ENCODE results near the gene FRAT1. TPM values are rescaled to one million over a fixed set of nuclear protein-coding genes. Genes with fewer than 3 reads are reported as not detected.

FRAT1 gene, protein sequence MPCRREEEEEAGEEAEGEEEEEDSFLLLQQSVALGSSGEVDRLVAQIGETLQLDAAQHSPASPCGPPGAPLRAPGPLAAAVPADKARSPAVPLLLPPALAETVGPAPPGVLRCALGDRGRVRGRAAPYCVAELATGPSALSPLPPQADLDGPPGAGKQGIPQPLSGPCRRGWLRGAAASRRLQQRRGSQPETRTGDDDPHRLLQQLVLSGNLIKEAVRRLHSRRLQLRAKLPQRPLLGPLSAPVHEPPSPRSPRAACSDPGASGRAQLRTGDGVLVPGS
- total RNA-seq (10 to 100 TPM; 22.1 to 29.9 TPM), polyA plus RNA-seq (ENCODE audit: insufficient read depth, low read depth, low replicate concordance) (9.7 TPM)
- long read RNA-seq, donor 1, partial matches to known transcripts = 0 of 5 reads
- long read RNA-seq, donor 1, other reads (novel, unspliced or antisense) = 0 of 5 reads
- long read RNA-seq, donor 2, partial matches to known transcripts = 0 of 2 reads
- long read RNA-seq, donor 2, other reads (novel, unspliced or antisense) = 0 of 2 reads

GRCh38 chr10:97318772-97319651 is at the start of gene FRAT1:
TSS of gene FRAT1 (plus strand) at chr10:97319271. CDS start at chr10:97319454, 183 bp downstream.
- DNase-seq = peak; percentile 95
- WGBS, 2 donors = 0 to 1% methylated on average over 23 to 59 of the region's 79 CpGs
- H3K27ac ChIP-seq = peak within 1 kb of the TSS; percentile 95 to 97
- H3K4me1 ChIP-seq = peaks cover 13% of the 10 kb centered on the region
- intact Hi-C loops (cut with DNase I; ENCODE audit: low total_unique reads) = no loop called here
- H3K27me3 ChIP-seq = no peaks in the 10 kb centered on the region
- peak; percentile 23 for TF ChIP-seq POLR2A (IDR thresholded peaks at IDR 0.05)
- peak in 1 of 3 experiments; percentile 17 for TF ChIP-seq CTCF (IDR thresholded peaks at IDR 0.05)
- peak within 1 kb of the TSS; percentile 74 to 84 for H3K4me3 ChIP-seq
- no peaks in the 10 kb centered on the region for H3K9me3 ChIP-seq
- H3K36me3 ChIP-seq (ENCODE audit: low read depth, missing control alignments) = no peaks in the 10 kb centered on the region

DNA sequence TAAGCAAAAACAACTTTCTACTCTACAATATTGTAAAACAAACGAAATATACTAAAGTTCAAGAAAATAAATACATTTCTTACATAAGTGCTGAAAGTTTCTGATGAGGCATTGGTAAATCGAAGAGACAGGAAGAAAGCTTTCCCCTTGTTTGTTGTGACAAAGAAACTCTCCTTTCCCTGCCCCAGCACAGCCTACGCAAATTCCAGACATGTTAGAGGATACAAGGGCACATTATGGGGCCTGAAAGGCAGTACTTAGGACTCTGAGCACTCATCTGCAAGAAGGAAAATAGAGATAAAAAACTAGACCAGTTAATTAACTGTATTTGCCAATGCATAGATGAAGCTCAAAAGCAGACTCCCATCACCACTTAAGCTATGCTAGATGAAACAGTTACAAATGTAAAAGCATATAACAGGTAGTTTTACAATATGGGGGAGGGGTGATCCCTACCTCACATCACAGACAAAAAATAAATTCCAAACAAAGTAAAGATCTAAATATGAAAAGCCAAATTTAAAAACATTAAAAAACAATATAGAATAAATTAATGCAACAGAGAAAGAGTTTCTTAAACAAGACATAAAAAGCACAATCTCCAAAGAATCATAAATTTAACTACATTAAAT is 48.4 kb upstream of the FRAT1 start:
- WGBS, 2 donors = 70 to 72% methylated on average over 3 of the region's 3 CpGs
- TF ChIP-seq POLR2A (IDR thresholded peaks at IDR 0.05) = no peak
- TF ChIP-seq CTCF (IDR thresholded peaks at IDR 0.05) = no peak
- Histone ChIP-seq H3K27ac (peak overlapping the region in 1 of 2 donors; percentile 31), H3K36me3 (ENCODE audit: low read depth, missing control alignments) (no peaks in the 10 kb centered on the region), H3K4me1 (peaks cover 3% of the 10 kb centered on the region), H3K27me3 (no peaks in the 10 kb centered on the region), H3K4me3 (no peak overlapping the region), H3K9me3 (no peaks in the 10 kb centered on the region)
- intact Hi-C loops (cut with DNase I; ENCODE audit: low total_unique reads) = loop anchor here (10.0 kb wide), 1 partner anchor 84 kb away; no protein-coding TSS in a partner anchor
- DNase-seq = no peak

DNA sequence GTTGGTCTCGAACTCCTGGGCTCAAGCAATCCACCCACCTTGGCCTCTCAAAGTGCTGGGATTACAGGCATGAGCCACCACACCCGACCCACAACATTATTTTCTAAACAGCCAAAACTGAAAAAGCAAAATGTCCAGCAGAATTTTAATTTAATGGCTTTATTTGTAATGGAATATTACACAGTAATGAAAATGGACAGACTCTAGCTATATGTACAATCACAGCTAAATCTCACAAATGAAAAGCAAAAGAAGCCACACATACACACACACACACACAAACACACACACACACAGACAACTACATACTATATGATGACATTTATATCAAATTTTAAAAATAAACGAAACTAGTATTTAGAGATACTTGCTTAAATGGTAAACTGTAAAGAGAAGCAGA is 45.4 kb upstream of the FRAT1 start:
- no peaks in the 10 kb centered on the region for H3K36me3 ChIP-seq (ENCODE audit: low read depth, missing control alignments)
- DNase-seq = no peak
- H3K4me1 ChIP-seq = peaks cover 15% of the 10 kb centered on the region
- no peak overlapping the region for H3K27ac ChIP-seq
- 86 to 89% methylated on average over 3 of the region's 3 CpGs for WGBS, 2 donors
- intact Hi-C loops (cut with DNase I; ENCODE audit: low total_unique reads) = loop anchor here (10.0 kb wide), 1 partner anchor 81 kb away; no protein-coding TSS in a partner anchor
- H3K9me3 ChIP-seq = no peaks in the 10 kb centered on the region
- no peak overlapping the region for H3K4me3 ChIP-seq
- no peak for TF ChIP-seq POLR2A (IDR thresholded peaks at IDR 0.05)
- TF ChIP-seq CTCF (IDR thresholded peaks at IDR 0.05) = no peak
- no peaks in the 10 kb centered on the region for H3K27me3 ChIP-seq

DNA sequence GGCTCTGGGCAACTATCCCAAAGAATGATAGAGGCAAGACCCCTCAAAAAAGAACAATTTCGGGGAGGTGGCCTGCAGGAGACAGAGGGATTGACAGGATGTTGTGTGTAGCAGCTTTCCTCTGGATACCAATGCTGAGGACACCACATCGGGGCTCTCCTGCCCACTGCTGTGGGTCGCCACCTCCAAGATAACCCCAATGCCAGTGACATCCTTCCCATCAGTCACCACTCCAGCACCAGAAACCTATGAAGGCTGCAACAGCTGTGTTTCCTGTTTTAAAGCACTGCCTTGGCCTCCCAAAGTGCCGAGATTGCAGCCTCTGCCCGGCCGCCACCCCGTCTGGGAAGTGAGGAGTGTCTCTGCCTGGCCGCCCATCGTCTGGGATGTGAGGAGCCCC is 44.2 kb upstream of the FRAT1 start:
- Histone ChIP-seq H3K4me3 (no peak overlapping the region), H3K27ac (peak overlapping the region in 1 of 2 donors; percentile 7), H3K4me1 (peaks cover 24% of the 10 kb centered on the region), H3K9me3 (no peaks in the 10 kb centered on the region), H3K27me3 (no peaks in the 10 kb centered on the region), H3K36me3 (ENCODE audit: low read depth, missing control alignments) (no peaks in the 10 kb centered on the region)
- intact Hi-C loops (cut with DNase I; ENCODE audit: low total_unique reads) = loop anchor here (10.0 kb wide), 1 partner anchor 80 kb away; no protein-coding TSS in a partner anchor
- no peak for DNase-seq
- WGBS, 2 donors = 70 to 79% methylated on average over 3 of the region's 9 CpGs
- no peak for TF ChIP-seq CTCF (IDR thresholded peaks at IDR 0.05)
- no peak for TF ChIP-seq POLR2A (IDR thresholded peaks at IDR 0.05)
